K562 (cell line): ENCODE data around the gene TNFAIP3. TPM values are rescaled to one million over a fixed set of nuclear protein-coding genes. Genes with fewer than 3 reads are reported as not detected.

ENCODE experiments used
- BRF2 ChIP-seq: IDR thresholded peaks from 3 replicates; pipeline ENCODE4 v1.6.1; 2011; ENCODE audit warnings: borderline replicate concordance, mild to moderate bottlenecking; ENCODE audit not compliant: insufficient read length, insufficient read depth
- CLOCK ChIP-seq: fragments of 250-450 bp; sonication (Bioruptor Pico); IDR thresholded peaks from 2 replicates; pipeline ENCODE4 v1.4.0; 2020; ENCODE audit warnings: mild to moderate bottlenecking, moderate library complexity, borderline replicate concordance
- HMGN3 ChIP-seq: IDR thresholded peaks from 2 replicates; pipeline ENCODE4 v1.6.1; 2011; ENCODE audit warnings: borderline replicate concordance, low read depth, mild to moderate bottlenecking, mixed read lengths, low read length; ENCODE audit not compliant: insufficient read length; ENCODE audit errors: extremely low read depth
- MEIS2 ChIP-seq: fragments of 450-650 bp; IDR thresholded peaks from 2 replicates; pipeline ENCODE4 v1.6.1; 2014; ENCODE audit warnings: mild to moderate bottlenecking; ENCODE audit not compliant: partially characterized antibody
- PYGO2 ChIP-seq: fragments of 450-650 bp; IDR thresholded peaks from 2 replicates; pipeline ENCODE4 v1.6.1; 2016; ENCODE audit warnings: mild to moderate bottlenecking, missing genetic modification characterization, moderate library complexity, missing compliant biosample characterization
- RAD51 ChIP-seq: fragments of 450-650 bp; IDR thresholded peaks from 2 replicates; pipeline ENCODE4 v1.7.1; 2016; ENCODE audit warnings: low read depth, mild to moderate bottlenecking, borderline replicate concordance
- TAF9B ChIP-seq: fragments of 450-650 bp; IDR thresholded peaks from 2 replicates; pipeline ENCODE4 v1.6.1; 2018; ENCODE audit warnings: mild to moderate bottlenecking; ENCODE audit not compliant: partially characterized antibody
- TAL1 ChIP-seq: fragments of 450-650 bp; IDR thresholded peaks from 2 replicates; pipeline ENCODE4 v1.6.1; 2016; ENCODE audit warnings: mild to moderate bottlenecking
- TBL1XR1 ChIP-seq, 2 experiments: IDR thresholded peaks; 2 replicates each; pipeline ENCODE4 v1.6.1; 2012; ENCODE audit warnings: improper control_type of control experiment in 2 of 2, low read length in 2 of 2, mild to moderate bottlenecking in 1 of 2
- TEAD4 ChIP-seq, 2 experiments: sonication (generic) in 1 of 2; formaldehyde crosslinking in 1 of 2; IDR thresholded peaks; 2 replicates each; pipeline versions ENCODE4 v1.6.1 to v1.8.0; 2012 to 2022; ENCODE audit warnings: borderline replicate concordance in 1 of 2, inconsistent platforms in 1 of 2, low read length in 1 of 2, mild to moderate bottlenecking in 1 of 2, missing genetic modification reagents in 1 of 2
- ZNF239 ChIP-seq: fragments of 250-450 bp; sonication (Bioruptor Pico); IDR thresholded peaks from 2 replicates; pipeline ENCODE4 v1.4.0; 2020; ENCODE audit warnings: mild to moderate bottlenecking
- polyA plus RNA-seq, 8 experiments: library from polyadenylated mRNA; depleted of rRNA in 4 of 8; stranded (reverse) in 5 of 8; unstranded in 3 of 8; fragments of >200 nt; fragmentation: Nextera tagmentation in 2 of 8; fragmentation: Illumina TruSeq in 1 of 8; extraction: Ambion mirVana in 2 of 8; extraction: Trizol in 1 of 8; gene quantifications; 2 replicates each; pipeline versions ENCODE4 v1.2.1 to v1.2.3, GENCODE V29; 2011 to 2014; ENCODE audit warnings: inconsistent platforms in 1 of 8, missing spikeins in 1 of 8
- total RNA-seq, 7 experiments: library from RNA; depleted of rRNA in 6 of 7; stranded (reverse); fragments of >200 nt in 6 of 7; fragmentation: Illumina TruSeq in 2 of 7; extraction: Trizol in 2 of 7; gene quantifications; 2 replicates each; pipeline versions ENCODE4 v1.2.1 to v1.2.3, GENCODE V29; 2011 to 2021; ENCODE audit warnings: low replicate concordance in 1 of 7
- TF ChIP-seq, protein P1 (sequence below): sonication (generic); formaldehyde crosslinking; IDR thresholded peaks from 2 replicates; pipeline ENCODE4 v1.8.0; 2023; ENCODE audit warnings: mild to moderate bottlenecking, missing genetic modification reagents
- TF ChIP-seq, protein P2 (sequence below), 2 experiments: fragments of 450-650 bp; IDR thresholded peaks; 2 replicates each; pipeline ENCODE4 v1.6.1; 2016
- TF ChIP-seq, protein P3 (sequence below), 2 experiments: fragments of 450-650 bp in 1 of 2; sonication (generic) in 1 of 2; formaldehyde crosslinking in 1 of 2; IDR thresholded peaks in 1 of 2; conservative IDR thresholded peaks in 1 of 2; 2 replicates each; pipeline versions ENCODE4 v1.6.1 to v1.8.1; 2016 to 2023; ENCODE audit warnings: mild to moderate bottlenecking in 2 of 2, moderate library complexity in 2 of 2, inconsistent platforms in 1 of 2, missing genetic modification reagents in 1 of 2

Gene TNFAIP3
- total and polyA plus RNA-seq, 9 of the 15 experiments (the other 6 are each of a cell fraction or from before 2014, with no cell fraction given), result 0.79 to 17.0 (median 6.4) TPM

GRCh38 chr6:137863091-137863797 lies 3.8 kb upstream of the TNFAIP3 start (continued):
- TF ChIP-seq ZNF239 (CRISPR knock-in tag) (peak; percentile 66), BRF2 (no peak), HMGN3 (peak; percentile 66), CLOCK (CRISPR knock-in tag) (no peak), TAF9B (peak; percentile 97), PYGO2 (tag) (peak; percentile 70; the same call in 1 of the 2 replicates), RAD51 (peak; percentile 11; the same call in 1 of the 2 replicates), TBL1XR1 (IDR thresholded peaks at IDR 0.05; ENCODE audit: low read length in 2 of 2) (peak in 1 of 2 experiments; percentile 98; a peak in 2 of 4 replicates), TEAD4 (IDR thresholded peaks at IDR 0.05; ENCODE audit: low read length) (peak; percentile 98), TEAD4 (CRISPR knock-in tag; IDR thresholded peaks at IDR 0.05; ENCODE audit: borderline replicate concordance) (no peak), MEIS2 (peak; percentile 90), TAL1 (peak; percentile 97)
- TF ChIP-seq, protein P1, sequence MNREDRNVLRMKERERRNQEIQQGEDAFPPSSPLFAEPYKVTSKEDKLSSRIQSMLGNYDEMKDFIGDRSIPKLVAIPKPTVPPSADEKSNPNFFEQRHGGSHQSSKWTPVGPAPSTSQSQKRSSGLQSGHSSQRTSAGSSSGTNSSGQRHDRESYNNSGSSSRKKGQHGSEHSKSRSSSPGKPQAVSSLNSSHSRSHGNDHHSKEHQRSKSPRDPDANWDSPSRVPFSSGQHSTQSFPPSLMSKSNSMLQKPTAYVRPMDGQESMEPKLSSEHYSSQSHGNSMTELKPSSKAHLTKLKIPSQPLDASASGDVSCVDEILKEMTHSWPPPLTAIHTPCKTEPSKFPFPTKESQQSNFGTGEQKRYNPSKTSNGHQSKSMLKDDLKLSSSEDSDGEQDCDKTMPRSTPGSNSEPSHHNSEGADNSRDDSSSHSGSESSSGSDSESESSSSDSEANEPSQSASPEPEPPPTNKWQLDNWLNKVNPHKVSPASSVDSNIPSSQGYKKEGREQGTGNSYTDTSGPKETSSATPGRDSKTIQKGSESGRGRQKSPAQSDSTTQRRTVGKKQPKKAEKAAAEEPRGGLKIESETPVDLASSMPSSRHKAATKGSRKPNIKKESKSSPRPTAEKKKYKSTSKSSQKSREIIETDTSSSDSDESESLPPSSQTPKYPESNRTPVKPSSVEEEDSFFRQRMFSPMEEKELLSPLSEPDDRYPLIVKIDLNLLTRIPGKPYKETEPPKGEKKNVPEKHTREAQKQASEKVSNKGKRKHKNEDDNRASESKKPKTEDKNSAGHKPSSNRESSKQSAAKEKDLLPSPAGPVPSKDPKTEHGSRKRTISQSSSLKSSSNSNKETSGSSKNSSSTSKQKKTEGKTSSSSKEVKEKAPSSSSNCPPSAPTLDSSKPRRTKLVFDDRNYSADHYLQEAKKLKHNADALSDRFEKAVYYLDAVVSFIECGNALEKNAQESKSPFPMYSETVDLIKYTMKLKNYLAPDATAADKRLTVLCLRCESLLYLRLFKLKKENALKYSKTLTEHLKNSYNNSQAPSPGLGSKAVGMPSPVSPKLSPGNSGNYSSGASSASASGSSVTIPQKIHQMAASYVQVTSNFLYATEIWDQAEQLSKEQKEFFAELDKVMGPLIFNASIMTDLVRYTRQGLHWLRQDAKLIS (CRISPR knock-in tag), result peak; percentile 85; the same call in 1 of the 2 replicates
- TF ChIP-seq, protein P2, sequence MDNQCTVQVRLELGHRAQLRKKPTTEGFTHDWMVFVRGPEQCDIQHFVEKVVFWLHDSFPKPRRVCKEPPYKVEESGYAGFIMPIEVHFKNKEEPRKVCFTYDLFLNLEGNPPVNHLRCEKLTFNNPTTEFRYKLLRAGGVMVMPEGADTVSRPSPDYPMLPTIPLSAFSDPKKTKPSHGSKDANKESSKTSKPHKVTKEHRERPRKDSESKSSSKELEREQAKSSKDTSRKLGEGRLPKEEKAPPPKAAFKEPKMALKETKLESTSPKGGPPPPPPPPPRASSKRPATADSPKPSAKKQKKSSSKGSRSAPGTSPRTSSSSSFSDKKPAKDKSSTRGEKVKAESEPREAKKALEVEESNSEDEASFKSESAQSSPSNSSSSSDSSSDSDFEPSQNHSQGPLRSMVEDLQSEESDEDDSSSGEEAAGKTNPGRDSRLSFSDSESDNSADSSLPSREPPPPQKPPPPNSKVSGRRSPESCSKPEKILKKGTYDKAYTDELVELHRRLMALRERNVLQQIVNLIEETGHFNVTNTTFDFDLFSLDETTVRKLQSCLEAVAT (IDR thresholded peaks at IDR 0.05), result peak; percentile 62 to 69; a peak in 2 of 4 replicates
- TF ChIP-seq, protein P3, sequence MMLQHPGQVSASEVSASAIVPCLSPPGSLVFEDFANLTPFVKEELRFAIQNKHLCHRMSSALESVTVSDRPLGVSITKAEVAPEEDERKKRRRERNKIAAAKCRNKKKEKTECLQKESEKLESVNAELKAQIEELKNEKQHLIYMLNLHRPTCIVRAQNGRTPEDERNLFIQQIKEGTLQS (IDR thresholded peaks at IDR 0.05), result peak; percentile 100
- TF ChIP-seq, protein P3 (CRISPR knock-in tag; conservative IDR thresholded peaks at IDR 0.05), result peak; percentile 96
